HUES64 (cell line): ENCODE data around the gene PDS5B.
"Not testable (repeated sequence)": the region's sequence is repeated elsewhere in the genome, so short reads cannot be mapped to it uniquely, and the experiment has no call there.

ENCODE experiments used
- H3K27ac ChIP-seq: 2 replicates; pipeline ENCODE4 v1.7.0; 2013; ENCODE audit warnings: low read depth, low read length, inconsistent platforms
- H3K27me3 ChIP-seq: 2 replicates; pipeline ENCODE4 v1.6.1; 2013; ENCODE audit warnings: mild to moderate bottlenecking, low read length; ENCODE audit not compliant: insufficient read depth
- H3K36me3 ChIP-seq: 2 replicates; pipeline ENCODE4 v1.6.1; 2013; ENCODE audit warnings: mild to moderate bottlenecking, low read length; ENCODE audit not compliant: insufficient read depth
- H3K4me1 ChIP-seq: 2 replicates; pipeline ENCODE4 v1.6.1; 2013; ENCODE audit warnings: mild to moderate bottlenecking, low read length, moderate library complexity; ENCODE audit not compliant: insufficient read depth
- H3K4me3 ChIP-seq: 2 replicates; pipeline ENCODE4 v1.5.1; 2013; ENCODE audit warnings: mild to moderate bottlenecking, low read length, moderate library complexity
- H3K9ac ChIP-seq: 2 replicates; pipeline ENCODE4 v1.6.1; 2013; ENCODE audit warnings: mild to moderate bottlenecking, low read depth, low read length
- H3K9me3 ChIP-seq: 2 replicates; pipeline ENCODE4 v1.6.1; 2013; ENCODE audit warnings: low read depth, low read length; ENCODE audit not compliant: insufficient read depth
- WGBS: fragments of 150-250, 120-280 bp; methylation state at CpG from one replicate; pipeline ENCODE4 v1.1.7; 2013; ENCODE audit warnings: missing lambda C conversion rate; 5-methylcytosine and 5-hydroxymethylcytosine counted together

The PDS5B gene

GRCh38 chr13:32682740-32683139 is 96.5 kb downstream of the PDS5B start:
- Histone ChIP-seq H3K9me3 (no peaks in the 10 kb centered on the region), H3K36me3 (peaks cover 44% of the 10 kb centered on the region), H3K27me3 (no peaks in the 10 kb centered on the region), H3K27ac (no peak overlapping the region), H3K4me3 (no peak overlapping the region), H3K9ac (no peak overlapping the region), H3K4me1 (no peaks in the 10 kb centered on the region)
- WGBS, result 95% methylated on average over 6 of the region's 6 CpGs

GRCh38 chr13:32687275-32687674 is 101.0 kb downstream of the PDS5B start:
- H3K36me3 ChIP-seq, result peaks cover 10% of the 10 kb centered on the region
- no peak overlapping the region for H3K9ac ChIP-seq
- H3K27ac ChIP-seq, result no peak overlapping the region
- no CpG with 5 or more reads among the region's 2 CpGs for WGBS
- H3K4me3 ChIP-seq, result no peak overlapping the region
- H3K27me3 ChIP-seq, result no peaks in the 10 kb centered on the region
- H3K4me1 ChIP-seq, result no peaks in the 10 kb centered on the region
- H3K9me3 ChIP-seq, result no peaks in the 10 kb centered on the region

DNA sequence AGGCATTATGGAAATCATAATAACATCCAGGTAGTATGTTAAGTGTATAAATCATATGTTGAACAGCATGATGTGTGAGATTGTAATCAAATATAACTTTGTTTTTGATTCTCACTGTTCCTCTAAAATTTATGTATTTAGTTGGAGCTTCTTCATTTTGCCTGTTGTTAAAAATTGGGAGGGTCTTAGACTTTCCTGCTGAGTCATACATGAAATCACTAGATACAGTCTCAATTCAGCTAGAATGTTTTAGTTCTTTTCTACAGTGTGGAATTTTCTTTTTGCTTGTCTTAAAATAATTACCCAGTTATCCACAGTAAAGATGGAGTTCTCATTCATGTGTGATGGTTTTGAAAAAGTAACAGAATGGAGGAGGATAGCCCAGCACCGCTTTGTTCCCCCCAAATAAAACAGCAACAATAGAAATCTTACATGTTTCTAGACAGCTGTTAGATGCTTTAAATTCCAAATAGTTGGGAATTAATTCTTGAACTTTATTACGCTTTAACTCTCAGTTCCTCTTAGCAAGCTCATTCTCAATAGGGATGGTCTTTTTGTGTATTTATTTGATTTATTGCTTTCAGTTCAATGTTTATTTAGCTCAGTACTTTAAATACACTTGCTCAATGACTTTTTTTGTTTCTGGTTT is 109.5 kb downstream of the PDS5B start:
- Histone ChIP-seq H3K4me1 (no peaks in the 10 kb centered on the region), H3K4me3 (no peak overlapping the region), H3K36me3 (peaks cover 26% of the 10 kb centered on the region), H3K27me3 (no peaks in the 10 kb centered on the region), H3K9me3 (no peaks in the 10 kb centered on the region), H3K9ac (no peak overlapping the region), H3K27ac (no peak overlapping the region)
- 83% methylated on average over 1 of the region's 2 CpGs for WGBS

GRCh38 chr13:32707471-32707870 is 121.2 kb downstream of the PDS5B start:
- H3K9me3 ChIP-seq, result peaks cover 10% of the 10 kb centered on the region
- H3K4me1 ChIP-seq, result no peaks in the 10 kb centered on the region
- 96% methylated on average over 2 of the region's 4 CpGs for WGBS
- peaks cover 66% of the 10 kb centered on the region for H3K36me3 ChIP-seq
- no peak overlapping the region for H3K27ac ChIP-seq
- H3K27me3 ChIP-seq, result no peaks in the 10 kb centered on the region
- no peak overlapping the region for H3K4me3 ChIP-seq
- no peak overlapping the region for H3K9ac ChIP-seq

GRCh38 chr13:32713397-32713796 is 127.1 kb downstream of the PDS5B start:
- H3K9me3 ChIP-seq, result peaks cover 39% of the 10 kb centered on the region
- no peak overlapping the region for H3K4me3 ChIP-seq
- no peak overlapping the region for H3K9ac ChIP-seq
- no peaks in the 10 kb centered on the region for H3K27me3 ChIP-seq
- no peak overlapping the region; the same call in 1 of the 2 replicates for H3K27ac ChIP-seq
- H3K4me1 ChIP-seq, result no peaks in the 10 kb centered on the region
- H3K36me3 ChIP-seq, result peaks cover 53% of the 10 kb centered on the region

DNA sequence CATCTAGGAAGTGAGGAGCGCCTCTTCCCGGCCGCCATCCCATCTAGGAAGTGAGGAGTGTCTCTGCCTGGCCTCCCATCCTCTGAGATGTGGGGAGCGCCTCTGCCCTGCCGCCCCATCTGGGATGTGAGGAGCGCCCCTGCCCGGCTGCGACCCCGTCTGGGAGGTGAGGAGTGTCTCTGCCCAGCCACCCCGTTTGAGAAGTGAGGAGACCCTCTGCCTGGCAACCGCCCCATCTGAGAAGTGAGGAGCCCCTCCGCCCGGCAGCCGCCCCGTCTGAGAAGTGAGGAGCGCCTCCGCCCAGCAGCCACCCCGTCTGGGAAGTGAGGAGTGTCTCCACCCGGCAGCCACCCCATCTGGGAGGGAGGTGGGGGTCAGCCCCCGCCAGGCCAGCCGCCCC is 129.9 kb downstream of the PDS5B start:
- 97% methylated on average over 20 of the region's 21 CpGs for WGBS
- H3K27me3 ChIP-seq, H3K27ac ChIP-seq, H3K9ac ChIP-seq, H3K4me3 ChIP-seq, H3K4me1 ChIP-seq: not testable (repeated sequence)
- H3K9me3 ChIP-seq, result peaks cover 59% of the 10 kb centered on the region
- H3K36me3 ChIP-seq, result peaks cover 51% of the 10 kb centered on the region

- H3K27ac ChIP-seq, result no peak overlapping the region
- H3K36me3 ChIP-seq, result peaks cover 30% of the 10 kb centered on the region
- peaks cover 33% of the 10 kb centered on the region for H3K9me3 ChIP-seq
- H3K4me3 ChIP-seq, result no peak overlapping the region
- H3K27me3 ChIP-seq, result no peaks in the 10 kb centered on the region
- WGBS, result 93% methylated on average over 2 of the region's 2 CpGs
- no peak overlapping the region for H3K9ac ChIP-seq
- H3K4me1 ChIP-seq, result no peaks in the 10 kb centered on the region
Measured at GRCh38 chr13:32720026-32720425, 133.8 kb downstream of the PDS5B start.

- H3K4me3 ChIP-seq, H3K27ac ChIP-seq, H3K4me1 ChIP-seq, H3K27me3 ChIP-seq, H3K9ac ChIP-seq: not testable (repeated sequence)
- Histone ChIP-seq H3K9me3 (peaks cover 29% of the 10 kb centered on the region), H3K36me3 (peaks cover 26% of the 10 kb centered on the region; the same call in 1 of the 2 replicates)
- 97% methylated on average over 54 of the region's 58 CpGs for WGBS
Measured at GRCh38 chr13:32721131-32722034, 135.1 kb downstream of the PDS5B start.

DNA sequence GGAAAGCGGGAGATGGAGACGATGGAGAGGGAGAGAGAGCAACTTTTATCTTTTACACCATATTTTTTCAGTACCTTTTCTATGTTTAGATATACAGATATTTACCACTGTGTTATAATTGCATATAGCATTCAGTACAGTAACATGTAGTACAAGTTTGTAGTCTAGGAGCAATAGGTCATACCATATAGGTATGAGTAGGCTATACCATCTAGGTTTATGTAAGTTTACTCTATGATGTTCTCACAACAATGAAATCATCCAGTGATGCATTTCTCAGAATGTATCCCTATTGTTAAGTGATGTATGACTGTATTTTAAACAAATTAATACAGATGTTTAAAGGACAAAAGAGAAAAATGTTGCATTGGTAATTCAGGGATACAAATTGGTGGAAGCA is 136.1 kb downstream of the PDS5B start:
- Histone ChIP-seq H3K4me1 (no peaks in the 10 kb centered on the region), H3K9ac (no peak overlapping the region), H3K27me3 (no peaks in the 10 kb centered on the region), H3K9me3 (peaks cover 29% of the 10 kb centered on the region), H3K36me3 (peaks cover 26% of the 10 kb centered on the region; the same call in 1 of the 2 replicates), H3K27ac (no peak overlapping the region), H3K4me3 (no peak overlapping the region)
- 100% methylated on average over 2 of the region's 2 CpGs for WGBS

DNA sequence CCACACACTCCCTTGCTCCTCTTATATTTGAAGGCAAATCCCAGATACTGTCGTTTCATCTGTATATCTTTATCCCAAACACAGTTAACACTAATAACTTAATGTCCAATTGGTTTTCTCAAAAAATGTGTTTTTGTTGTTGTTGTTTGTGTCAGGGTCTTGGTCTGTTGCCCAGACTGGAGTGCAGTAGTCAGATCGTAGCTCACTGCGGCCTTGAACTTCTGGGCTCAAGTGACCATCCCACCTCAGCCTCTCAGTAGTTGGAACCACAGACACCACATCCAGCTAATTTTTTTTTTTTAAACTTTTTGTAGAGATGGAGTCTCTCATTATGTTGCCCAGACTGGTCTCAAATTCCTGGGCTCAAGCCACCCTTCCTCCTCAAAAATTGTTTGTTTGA is 137.7 kb downstream of the PDS5B start:
- Histone ChIP-seq H3K9me3 (peaks cover 21% of the 10 kb centered on the region), H3K4me1 (peaks cover 10% of the 10 kb centered on the region; the same call in 1 of the 2 replicates), H3K4me3 (no peak overlapping the region), H3K36me3 (peaks cover 19% of the 10 kb centered on the region; the same call in 1 of the 2 replicates), H3K27me3 (no peaks in the 10 kb centered on the region), H3K27ac (no peak overlapping the region), H3K9ac (no peak overlapping the region)
- 98% methylated on average over 3 of the region's 3 CpGs for WGBS

- WGBS, result 94% methylated on average over 4 of the region's 4 CpGs
Measured at GRCh38 chr13:32726374-32727037, 140.3 kb downstream of the PDS5B start.

More at GRCh38 chr13:32726374-32727037, 140.3 kb downstream of the PDS5B start:
- H3K27me3 ChIP-seq, result no peaks in the 10 kb centered on the region
- no peak overlapping the region for H3K9ac ChIP-seq
- peaks cover 17% of the 10 kb centered on the region for H3K4me1 ChIP-seq
- no peak overlapping the region for H3K4me3 ChIP-seq
- H3K36me3 ChIP-seq, result peaks cover 8% of the 10 kb centered on the region; the same call in 1 of the 2 replicates
- H3K9me3 ChIP-seq, result peaks cover 7% of the 10 kb centered on the region
- no peak overlapping the region for H3K27ac ChIP-seq
